AG08395 (cell line): ENCODE measurements around the gene CSTF2.

Experiments used
- DNase-seq: peaks from one replicate; pipeline ENCODE4 v3.0.0; 2012; ENCODE audit warnings: mixed read lengths, low spot score

CSTF2 gene

GRCh38 chrX:100871594-100872560 is 51.7 kb downstream of the CSTF2 start:
- no peak for DNase-seq

GRCh38 chrX:100874325-100874724 is 54.1 kb downstream of the CSTF2 start, which contains the start of gene NOX1:
NOX1 (minus strand) TSS chrX:100874359; CDS start chrX:100874139, 220 bp downstream.
- no peak for DNase-seq

DNA sequence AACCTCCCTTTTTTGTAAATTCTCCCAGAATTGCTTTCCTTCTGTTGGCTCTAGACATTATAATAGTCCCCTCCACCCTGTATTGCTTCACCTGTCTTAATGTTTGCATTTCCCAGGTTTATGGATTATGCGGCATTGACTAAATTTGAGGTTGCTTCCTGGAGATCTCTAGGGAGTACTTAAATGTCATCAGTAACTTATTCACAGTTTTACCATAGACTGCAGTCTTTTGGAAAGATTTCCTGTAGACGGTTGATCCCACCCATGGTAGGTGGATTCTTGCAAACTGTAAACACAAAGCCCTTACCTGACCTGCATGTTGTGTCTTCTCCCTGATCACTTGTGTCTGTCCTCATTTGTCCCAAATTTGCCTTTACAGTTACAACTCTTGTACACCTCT is 60.2 kb downstream of the CSTF2 start:
- DNase-seq: no peak

DNA sequence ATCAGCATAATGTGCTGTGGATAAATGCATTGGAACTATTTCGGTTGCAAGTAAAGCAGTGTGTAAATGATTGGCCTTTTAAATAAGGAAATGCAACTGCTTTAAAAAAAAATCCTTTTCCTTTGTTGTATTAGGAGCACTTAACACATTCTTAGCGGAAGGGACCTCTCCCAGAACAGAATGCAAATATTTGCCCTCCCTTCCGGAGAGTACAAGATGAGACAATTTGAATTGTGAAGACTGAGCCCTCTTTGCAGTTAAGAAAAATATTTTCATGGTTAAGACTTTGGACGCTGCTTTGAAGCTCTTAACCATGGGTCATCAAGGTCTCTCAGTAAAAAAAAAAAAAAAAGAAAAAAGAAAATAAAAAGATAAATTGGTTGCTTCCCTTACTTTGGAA is 63.5 kb downstream of the CSTF2 start:
- no peak for DNase-seq
